HepG2 (cell line): Measurements from ENCODE around the gene CTDSP1. TPM values are rescaled to one million over a fixed set of nuclear protein-coding genes. Genes with fewer than 3 reads are reported as not detected.

Experiments
- BRD4 ChIP-seq: sonication (generic); formaldehyde crosslinking; IDR thresholded peaks from 2 replicates; pipeline ENCODE4 v1.4.0; 2020; ENCODE audit warnings: missing genetic modification reagents
- CC2D1A ChIP-seq: sonication (generic); formaldehyde crosslinking; IDR thresholded peaks from 2 replicates; pipeline ENCODE4 v1.8.1; 2023; ENCODE audit warnings: mild to moderate bottlenecking, missing genetic modification reagents
- GLI4 ChIP-seq: sonication (generic); formaldehyde crosslinking; IDR thresholded peaks from 2 replicates; pipeline ENCODE4 v1.5.1; 2020; ENCODE audit warnings: missing genetic modification reagents, mild to moderate bottlenecking, moderate library complexity, borderline replicate concordance
- GLMP ChIP-seq: sonication (generic); formaldehyde crosslinking; IDR thresholded peaks from 2 replicates; pipeline ENCODE4 v1.9.0; 2021; ENCODE audit warnings: missing genetic modification reagents, mild to moderate bottlenecking, borderline replicate concordance
- GTF3A ChIP-seq: sonication (generic); formaldehyde crosslinking; conservative IDR thresholded peaks from 2 replicates; pipeline ENCODE4 v1.4.0; 2020; ENCODE audit warnings: mild to moderate bottlenecking, missing genetic modification reagents
- HOXD1 ChIP-seq: sonication (generic); formaldehyde crosslinking; IDR thresholded peaks from 2 replicates; pipeline ENCODE4 v1.5.0; 2020; ENCODE audit warnings: missing genetic modification reagents
- KLF13 ChIP-seq: sonication (generic); formaldehyde crosslinking; IDR thresholded peaks from 2 replicates; pipeline ENCODE4 v1.4.0; 2020; ENCODE audit warnings: mild to moderate bottlenecking, missing genetic modification reagents
- MED13 ChIP-seq: sonication (generic); formaldehyde crosslinking; IDR thresholded peaks from 2 replicates; pipeline ENCODE4 v1.5.0; 2020; ENCODE audit warnings: missing genetic modification reagents
- MTA3 ChIP-seq: sonication (generic); formaldehyde crosslinking; IDR thresholded peaks from 2 replicates; pipeline ENCODE4 v1.4.0; 2020; ENCODE audit warnings: missing genetic modification reagents
- NCOR1 ChIP-seq: fragments of 200-600 bp; sonication (generic); IDR thresholded peaks from 2 replicates; pipeline ENCODE4 v1.7.0; 2017; ENCODE audit warnings: antibody characterized with exemption, low read length, borderline replicate concordance
- POLR2G ChIP-seq: fragments of 200-400 bp; formaldehyde crosslinking; IDR thresholded peaks from 2 replicates; pipeline ENCODE4 v1.6.1; 2018; ENCODE audit warnings: mild to moderate bottlenecking, low read depth, low read length, moderate library complexity
- RNF2 ChIP-seq: fragments of 450-650 bp; conservative IDR thresholded peaks from 2 replicates; pipeline ENCODE4 v1.6.1; 2016; ENCODE audit warnings: low read depth
- SRF ChIP-seq: IDR thresholded peaks from 2 replicates; pipeline ENCODE4 v1.6.1; 2011; ENCODE audit warnings: mild to moderate bottlenecking, low read depth, low read length, moderate library complexity
- TEF ChIP-seq: sonication (generic); formaldehyde crosslinking; IDR thresholded peaks from 2 replicates; pipeline ENCODE4 v1.5.0; 2020; ENCODE audit warnings: missing genetic modification reagents
- TFAP4 ChIP-seq: sonication (generic); IDR thresholded peaks from 2 replicates; pipeline ENCODE4 v1.6.1; 2016; ENCODE audit warnings: low read depth, borderline replicate concordance
- UBTF ChIP-seq: sonication (generic); formaldehyde crosslinking; IDR thresholded peaks from 2 replicates; pipeline ENCODE4 v1.4.0; 2020; ENCODE audit warnings: mild to moderate bottlenecking, missing genetic modification reagents
- ZBTB33 ChIP-seq: sonication (generic); formaldehyde crosslinking; IDR thresholded peaks from 2 replicates; pipeline ENCODE4 v1.4.0; 2020; ENCODE audit warnings: missing genetic modification reagents
- ZFP1 ChIP-seq: IDR thresholded peaks from 2 replicates; pipeline ENCODE4 v1.6.1; 2016
- ZFX ChIP-seq: sonication (generic); formaldehyde crosslinking; IDR thresholded peaks from 2 replicates; pipeline ENCODE4 v1.4.0; 2020; ENCODE audit warnings: mild to moderate bottlenecking, low read depth, missing genetic modification reagents, moderate library complexity
- ZFY ChIP-seq: sonication (generic); formaldehyde crosslinking; IDR thresholded peaks from 2 replicates; pipeline ENCODE4 v1.4.0; 2020; ENCODE audit warnings: missing genetic modification reagents
- ZNF441 ChIP-seq: sonication (generic); formaldehyde crosslinking; IDR thresholded peaks from 2 replicates; pipeline ENCODE4 v1.7.0; 2021; ENCODE audit warnings: missing genetic modification reagents, borderline replicate concordance
- ZNF558 ChIP-seq: sonication (generic); formaldehyde crosslinking; IDR thresholded peaks from 2 replicates; pipeline ENCODE4 v1.9.0; 2022; ENCODE audit warnings: mild to moderate bottlenecking, missing genetic modification reagents, borderline replicate concordance
- ZNF563 ChIP-seq: sonication (generic); formaldehyde crosslinking; IDR thresholded peaks from 2 replicates; pipeline ENCODE4 v1.8.0; 2022; ENCODE audit warnings: mild to moderate bottlenecking, moderate library complexity, missing genetic modification reagents
- ZNF589 ChIP-seq: sonication (generic); formaldehyde crosslinking; conservative IDR thresholded peaks from 2 replicates; pipeline ENCODE4 v1.8.0; 2022; ENCODE audit warnings: mild to moderate bottlenecking, moderate library complexity, missing genetic modification reagents
- ZNF616 ChIP-seq: sonication (generic); formaldehyde crosslinking; IDR thresholded peaks from 2 replicates; pipeline ENCODE4 v1.5.0; 2020; ENCODE audit warnings: low read depth, mild to moderate bottlenecking, missing genetic modification reagents
- ZNF713 ChIP-seq: sonication (generic); formaldehyde crosslinking; IDR thresholded peaks from 2 replicates; pipeline ENCODE4 v1.4.0; 2020; ENCODE audit warnings: mild to moderate bottlenecking, missing genetic modification reagents
- ZNF75D ChIP-seq: sonication (generic); formaldehyde crosslinking; IDR thresholded peaks from 2 replicates; pipeline ENCODE4 v1.8.1; 2023; ENCODE audit warnings: missing genetic modification reagents, mild to moderate bottlenecking, borderline replicate concordance
- polyA plus RNA-seq, 8 experiments: library from polyadenylated mRNA; depleted of rRNA in 3 of 8; stranded (reverse) in 7 of 8; unstranded in 1 of 8; fragments of >200 nt; fragmentation: Illumina TruSeq in 4 of 8; extraction: Trizol in 4 of 8; gene quantifications; 2 replicates each; pipeline versions ENCODE4 v1.2.1 to v1.2.3, GENCODE V29; 2011 to 2016; ENCODE audit warnings: low read depth in 4 of 8, missing spikeins in 1 of 8, mixed read lengths in 1 of 8; ENCODE audit not compliant: insufficient read depth in 1 of 8
- total RNA-seq, 5 experiments: library from RNA; depleted of rRNA; stranded (reverse); fragments of >200 nt; fragmentation: Illumina TruSeq; extraction: Trizol; gene quantifications; 2 replicates each; pipeline ENCODE4 v1.2.3, GENCODE V29; 2016; ENCODE audit warnings: low read depth in 1 of 5

CTDSP1 gene
- total and polyA plus RNA-seq, 2 of the 13 experiments (the other 11 are each of a cell fraction or from before 2014, with no cell fraction given) = 91.0 to 268 TPM

GRCh38 chr2:218448934-218449333 lies 49.3 kb downstream of the CTDSP1 start (continued):
- TF ChIP-seq ZFP1 (no peak), ZFX (CRISPR knock-in tag) (0 out of 2 replicates have a peak, but pooled peaks have one; percentile 23), BRD4 (CRISPR knock-in tag) (no peak), HOXD1 (CRISPR knock-in tag) (no peak), ZBTB33 (CRISPR knock-in tag) (no peak), ZNF558 (CRISPR knock-in tag) (no peak), ZNF563 (CRISPR knock-in tag) (no peak), ZNF589 (no peak), ZFY (CRISPR knock-in tag) (no peak), GLMP (no peak), ZNF616 (CRISPR knock-in tag) (no peak), MTA3 (CRISPR knock-in tag) (no peak), GTF3A (CRISPR knock-in tag) (no peak), MED13 (CRISPR knock-in tag) (no peak), RNF2 (no peak), KLF13 (CRISPR knock-in tag) (no peak), CC2D1A (CRISPR knock-in tag) (no peak), UBTF (CRISPR knock-in tag) (no peak), POLR2G (no peak; the same call in 1 of the 2 replicates), TEF (CRISPR knock-in tag) (no peak), ZNF713 (CRISPR knock-in tag) (no peak), NCOR1 (no peak), TFAP4 (0 out of 2 replicates have a peak, but pooled peaks have one; percentile 53), SRF (no peak), GLI4 (no peak), ZNF441 (CRISPR knock-in tag) (no peak), ZNF75D (CRISPR knock-in tag) (no peak)
